Coronary artery (tissue), 2 donors: ENCODE measurements around the gene MORN1.

ENCODE experiments used
- DNase-seq: peaks from one replicate; pipeline ENCODE4 v3.0.0-alpha.2; 2017; ENCODE audit warnings: low spot score
- H3K27ac ChIP-seq, 2 donors: fragments of 200-600 bp; sonication (generic); one replicate each; pipeline ENCODE4 v1.5.1; 2016 to 2019
- H3K4me3 ChIP-seq: fragments of 200-600 bp; sonication (generic); 2 replicates; pipeline ENCODE4 v1.5.1; 2016; ENCODE audit warnings: mild to moderate bottlenecking, moderate library complexity
- TF ChIP-seq, protein P1 (sequence below): fragments of 200-600 bp; sonication (generic); IDR thresholded peaks from one replicate; pipeline ENCODE4 v1.5.1; 2019; ENCODE audit warnings: antibody characterized with exemption

Gene MORN1

DNA sequence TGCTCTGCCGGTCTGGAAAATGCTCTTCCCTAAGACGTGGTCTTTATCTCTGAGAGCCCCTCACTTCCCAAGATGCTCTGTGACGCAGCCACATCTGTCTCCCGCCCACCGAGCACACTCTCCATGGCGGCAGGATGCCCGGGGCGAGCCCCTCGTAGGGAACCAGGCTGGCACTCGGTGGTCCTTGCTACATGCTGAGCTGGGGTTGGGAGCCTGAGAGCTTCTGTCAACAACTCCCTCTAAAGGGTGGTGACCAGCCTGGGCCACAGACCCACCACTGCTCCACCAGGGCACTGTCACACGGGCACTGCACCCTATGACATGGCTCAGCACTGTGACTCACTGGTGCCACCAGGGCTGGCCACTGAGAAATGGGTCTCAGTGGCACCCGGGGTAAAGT lies 18.4 kb upstream of the MORN1 start:
- Histone ChIP-seq H3K27ac (no peak overlapping the region), H3K4me3 (no peak overlapping the region)
- no peak for DNase-seq
- TF ChIP-seq, protein P1, sequence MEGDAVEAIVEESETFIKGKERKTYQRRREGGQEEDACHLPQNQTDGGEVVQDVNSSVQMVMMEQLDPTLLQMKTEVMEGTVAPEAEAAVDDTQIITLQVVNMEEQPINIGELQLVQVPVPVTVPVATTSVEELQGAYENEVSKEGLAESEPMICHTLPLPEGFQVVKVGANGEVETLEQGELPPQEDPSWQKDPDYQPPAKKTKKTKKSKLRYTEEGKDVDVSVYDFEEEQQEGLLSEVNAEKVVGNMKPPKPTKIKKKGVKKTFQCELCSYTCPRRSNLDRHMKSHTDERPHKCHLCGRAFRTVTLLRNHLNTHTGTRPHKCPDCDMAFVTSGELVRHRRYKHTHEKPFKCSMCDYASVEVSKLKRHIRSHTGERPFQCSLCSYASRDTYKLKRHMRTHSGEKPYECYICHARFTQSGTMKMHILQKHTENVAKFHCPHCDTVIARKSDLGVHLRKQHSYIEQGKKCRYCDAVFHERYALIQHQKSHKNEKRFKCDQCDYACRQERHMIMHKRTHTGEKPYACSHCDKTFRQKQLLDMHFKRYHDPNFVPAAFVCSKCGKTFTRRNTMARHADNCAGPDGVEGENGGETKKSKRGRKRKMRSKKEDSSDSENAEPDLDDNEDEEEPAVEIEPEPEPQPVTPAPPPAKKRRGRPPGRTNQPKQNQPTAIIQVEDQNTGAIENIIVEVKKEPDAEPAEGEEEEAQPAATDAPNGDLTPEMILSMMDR: no peak

DNA sequence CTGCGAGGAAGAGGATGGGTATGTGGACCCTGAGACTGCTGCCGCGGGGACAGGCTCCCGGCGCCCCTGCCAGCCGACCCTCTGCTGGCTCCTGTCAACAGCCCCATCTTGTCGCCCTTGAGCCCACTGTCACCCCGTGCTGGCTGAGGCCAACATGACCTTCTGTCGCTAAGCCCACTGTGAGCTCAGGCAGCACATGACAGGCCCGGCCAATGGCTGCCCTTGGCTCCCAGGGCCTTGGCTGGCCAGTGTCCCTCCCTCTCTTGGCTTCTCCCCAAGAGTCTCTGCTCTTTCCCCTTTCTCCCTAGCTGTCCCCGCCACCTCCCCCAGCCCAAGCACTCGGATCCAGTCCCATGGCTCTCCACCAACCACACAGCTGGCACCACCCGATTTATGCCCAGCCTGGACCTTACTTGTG lies 17.5 kb upstream of the MORN1 start:
- TF ChIP-seq, protein P1: no peak
- Histone ChIP-seq H3K4me3 (no peak overlapping the region), H3K27ac (no peak overlapping the region)
- no peak for DNase-seq

DNA sequence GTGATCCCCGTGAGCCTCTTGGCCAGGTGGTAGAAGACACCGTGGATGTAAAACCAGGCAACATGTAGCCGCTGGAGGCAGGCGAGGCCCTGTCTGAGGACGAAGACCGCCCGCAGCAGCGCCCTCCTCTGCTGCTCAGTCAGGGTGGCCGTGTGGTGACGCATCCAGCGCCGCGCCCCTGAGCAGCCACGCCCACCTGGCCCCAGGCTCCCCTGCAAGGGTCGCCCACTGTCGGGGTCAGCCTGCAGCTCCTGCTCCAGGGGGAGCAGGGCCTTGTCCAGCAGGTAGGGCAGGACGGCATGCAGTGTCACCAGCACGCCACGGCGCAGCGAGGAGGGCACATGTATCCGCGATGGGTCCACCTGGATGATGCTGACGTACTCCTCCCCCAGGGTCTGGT lies 17.1 kb upstream of the MORN1 start:
- H3K27ac ChIP-seq: no peak overlapping the region
- no peak for DNase-seq
- TF ChIP-seq, protein P1: no peak
- H3K4me3 ChIP-seq: no peak overlapping the region

DNA sequence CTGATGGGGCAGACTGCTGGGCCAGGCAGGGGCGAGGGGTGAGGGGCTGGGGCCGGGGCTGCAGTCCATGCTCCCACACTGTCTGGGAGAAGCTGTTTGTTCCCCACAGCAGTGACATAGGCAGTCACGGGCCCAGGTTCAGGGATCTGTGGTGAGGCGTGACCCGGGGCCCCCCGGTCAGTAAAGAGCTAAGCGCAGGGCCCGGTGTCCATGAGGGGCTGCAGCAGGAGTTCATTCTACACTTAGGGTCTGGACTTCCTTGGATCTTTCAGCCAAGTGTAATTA lies 16.6 kb upstream of the MORN1 start:
- TF ChIP-seq, protein P1: no peak
- no peak overlapping the region for H3K27ac ChIP-seq
- DNase-seq: no peak
- H3K4me3 ChIP-seq: no peak overlapping the region

DNA sequence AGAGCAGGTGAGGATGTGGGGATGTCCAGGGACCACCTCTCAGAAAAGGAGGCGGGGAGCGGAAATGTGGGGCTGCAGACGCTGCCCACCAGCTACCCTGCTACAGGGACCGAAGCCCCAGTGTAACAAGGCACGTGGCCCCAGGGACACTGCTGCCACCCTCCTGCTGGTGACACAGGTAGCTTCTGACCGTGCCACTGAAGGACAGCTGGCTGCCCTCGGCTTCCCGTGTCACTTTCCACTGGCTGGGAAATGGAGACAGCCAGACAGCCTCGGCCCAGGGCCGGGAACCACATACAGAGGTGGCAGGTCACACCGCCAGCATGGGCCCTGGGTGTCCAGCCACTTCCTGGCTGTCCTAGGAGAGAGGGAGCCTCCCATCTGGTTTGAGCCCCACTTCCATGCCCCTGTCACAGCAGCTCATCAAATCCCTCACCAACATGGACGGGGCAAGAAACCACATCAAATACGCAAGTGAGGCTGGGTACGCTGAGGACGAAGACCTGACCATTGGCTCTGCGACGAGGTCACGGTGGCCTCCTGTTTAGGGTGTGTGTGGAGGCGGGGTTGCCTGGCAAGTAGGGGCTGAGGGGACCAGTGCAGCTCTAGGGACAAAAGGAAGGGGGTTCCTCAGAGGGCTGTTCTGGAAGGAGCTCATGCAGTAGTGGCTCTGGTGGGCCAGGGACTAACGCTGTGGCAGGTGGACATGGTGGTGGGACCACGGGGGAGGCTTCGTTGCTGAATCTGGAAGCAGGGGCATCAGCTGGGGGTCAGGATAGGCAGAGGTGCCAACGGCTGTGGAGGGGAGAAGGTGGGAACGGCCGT lies 16.0 kb upstream of the MORN1 start:
- no peak overlapping the region for H3K27ac ChIP-seq
- TF ChIP-seq, protein P1: no peak
- no peak overlapping the region for H3K4me3 ChIP-seq
- DNase-seq: no peak

DNA sequence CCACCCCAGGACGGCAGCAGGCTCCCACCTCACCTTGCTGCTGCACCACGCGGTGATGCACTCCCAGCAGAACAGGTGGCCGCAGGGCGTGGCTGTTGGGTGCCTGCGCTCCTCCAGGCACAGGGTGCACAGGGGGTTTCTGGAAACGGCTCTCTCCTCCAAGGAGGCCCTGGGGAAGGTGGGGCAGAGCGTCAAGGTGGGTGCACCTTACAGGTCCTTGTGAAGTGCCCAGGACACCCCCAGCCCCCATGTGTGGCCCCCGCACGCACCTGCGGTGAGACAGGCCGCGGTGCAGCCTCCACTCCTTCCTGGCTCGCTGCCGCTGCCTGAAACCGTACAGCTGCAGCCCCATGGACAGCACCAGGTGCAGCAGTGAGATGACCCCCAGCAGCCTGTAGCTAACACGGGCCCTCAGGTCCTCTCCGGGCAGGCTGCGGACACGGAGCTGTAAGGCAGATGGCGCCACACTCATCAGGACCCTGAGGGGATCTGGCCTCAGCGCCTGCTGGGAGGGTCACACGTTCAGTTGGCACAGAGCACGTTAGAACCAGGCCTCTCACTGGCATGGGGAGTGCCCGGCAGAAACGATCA lies 15.2 kb upstream of the MORN1 start:
- no peak overlapping the region for H3K27ac ChIP-seq
- TF ChIP-seq, protein P1: no peak
- no peak for DNase-seq
- H3K4me3 ChIP-seq: no peak overlapping the region
